Activated CD4-positive, alpha-beta T cell treated with anti-CD3 and anti-CD28 coated beads, Interleukin-10, Interleukin-2, amounts not matched to agents 100 ng/mL and 50 ng/mL, durations not matched to agents 16 hours and 8 hours (primary cell): ENCODE data around the gene HSPBAP1.
A peak's percentile ranks its signal among the peaks of the same experiment; 100 is the strongest.
"Not testable (repeated sequence)": the region's sequence is repeated elsewhere in the genome, so short reads cannot be mapped to it uniquely, and the experiment has no call there.

Experiments used
- DNase-seq: peaks from one replicate; pipeline ENCODE4 v3.0.0-alpha.2; 2020

HSPBAP1 gene

GRCh38 chr3:122782804-122783203 is 10.8 kb downstream of the HSPBAP1 start:
- DNase-seq: no peak

DNA sequence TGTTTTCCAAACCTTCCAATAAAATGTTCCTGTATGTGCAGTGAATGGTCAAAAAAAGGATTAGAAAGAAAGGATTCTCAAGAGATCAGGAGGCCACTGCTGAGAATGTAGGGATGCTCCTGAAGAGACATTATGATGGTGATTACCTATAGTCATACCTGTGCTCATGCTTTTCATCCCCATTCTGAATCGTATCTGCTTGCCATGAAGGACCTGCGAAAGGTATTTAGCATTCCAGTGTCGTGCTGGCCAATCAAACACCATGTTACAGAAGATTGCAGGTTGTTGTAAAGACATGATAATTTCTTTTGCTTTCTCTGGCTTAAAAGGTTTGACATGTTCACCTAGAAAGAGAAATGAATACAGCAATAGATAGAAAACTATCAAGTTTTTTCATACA is 16.1 kb downstream of the HSPBAP1 start:
- no peak for DNase-seq

DNA sequence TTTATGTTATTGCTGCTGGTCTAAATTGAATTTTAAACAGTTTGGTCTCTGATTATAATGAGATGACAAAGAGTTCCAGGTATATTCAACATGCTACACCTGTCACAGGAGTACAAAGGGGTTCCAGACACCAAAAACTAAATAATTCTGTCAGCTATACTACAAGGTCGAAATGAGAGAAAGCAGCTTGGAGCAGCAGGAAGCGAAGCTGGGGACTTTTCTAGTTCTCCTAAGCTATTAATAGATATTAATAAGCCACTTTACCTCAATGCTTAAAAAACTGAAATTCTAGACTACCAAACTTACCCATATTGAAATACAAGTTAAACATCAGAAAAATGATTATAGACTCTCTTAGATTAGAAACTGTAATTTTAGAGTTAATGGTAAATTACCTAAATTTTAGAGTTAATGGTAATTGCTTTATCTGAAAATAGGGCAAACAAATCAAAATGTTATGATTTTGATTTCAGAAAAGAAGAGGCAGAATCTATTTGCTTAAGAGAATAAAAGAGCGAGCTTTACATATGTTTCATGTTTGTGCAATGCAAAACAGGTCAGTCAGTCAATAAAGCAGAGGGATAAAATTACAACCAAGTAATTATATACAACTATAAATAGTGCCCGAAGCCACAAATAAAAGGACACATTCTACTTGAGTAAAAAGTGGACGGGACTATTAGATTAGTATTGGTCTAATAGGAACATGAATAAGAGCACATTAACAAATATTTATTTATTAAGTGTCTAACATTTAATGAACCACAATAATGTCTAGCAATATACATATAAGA is 16.8 kb downstream of the HSPBAP1 start:
- DNase-seq: no peak

GRCh38 chr3:122774564-122774963 is 19.1 kb downstream of the HSPBAP1 start:
- no peak for DNase-seq

- no peak for DNase-seq
These were observed 19.6 kb downstream of the HSPBAP1 start for GRCh38 chr3:122773944-122774509.

GRCh38 chr3:122772827-122773226 is 20.8 kb downstream of the HSPBAP1 start:
- no peak for DNase-seq

GRCh38 chr3:122770521-122771202 is 23.0 kb downstream of the HSPBAP1 start:
- no peak for DNase-seq

DNA sequence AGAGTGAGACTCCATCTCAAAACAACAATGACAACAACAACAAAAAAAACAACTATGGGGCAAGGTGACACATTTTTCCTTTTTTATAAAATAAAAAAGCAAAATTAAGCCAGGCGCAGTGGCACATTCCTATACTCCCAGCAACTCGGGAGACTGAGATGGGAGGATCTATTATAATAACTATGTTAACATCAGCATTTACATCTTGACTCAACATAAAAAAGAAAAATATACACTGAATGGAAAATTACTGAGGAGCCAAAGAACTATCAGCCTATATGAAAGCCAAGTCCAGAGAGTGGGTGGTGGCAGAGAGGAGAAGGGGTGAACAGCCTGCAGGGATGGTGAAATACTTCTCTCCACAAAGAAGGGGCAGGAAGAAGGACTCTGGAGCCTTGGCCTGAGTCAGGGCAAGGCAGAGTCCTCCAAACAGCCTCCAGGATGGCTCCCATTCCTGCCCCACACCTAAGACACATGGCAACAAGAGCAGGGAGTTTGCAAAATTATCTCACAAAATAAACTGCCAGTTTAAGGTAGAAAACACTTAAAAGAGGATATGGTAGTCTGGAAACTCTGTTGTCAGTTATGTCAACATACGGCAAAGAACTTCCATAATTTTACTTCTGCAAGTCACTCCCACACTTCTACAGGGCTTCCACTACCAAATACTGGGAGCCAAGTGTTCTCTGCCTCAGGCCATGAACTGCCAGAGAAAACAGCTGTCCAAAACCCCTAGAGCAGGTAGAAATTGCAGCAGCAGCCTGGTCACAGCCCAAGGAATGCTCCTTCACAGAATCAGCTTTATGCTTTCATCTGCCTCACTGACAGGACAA is 25.9 kb downstream of the HSPBAP1 start:
- no peak for DNase-seq

DNA sequence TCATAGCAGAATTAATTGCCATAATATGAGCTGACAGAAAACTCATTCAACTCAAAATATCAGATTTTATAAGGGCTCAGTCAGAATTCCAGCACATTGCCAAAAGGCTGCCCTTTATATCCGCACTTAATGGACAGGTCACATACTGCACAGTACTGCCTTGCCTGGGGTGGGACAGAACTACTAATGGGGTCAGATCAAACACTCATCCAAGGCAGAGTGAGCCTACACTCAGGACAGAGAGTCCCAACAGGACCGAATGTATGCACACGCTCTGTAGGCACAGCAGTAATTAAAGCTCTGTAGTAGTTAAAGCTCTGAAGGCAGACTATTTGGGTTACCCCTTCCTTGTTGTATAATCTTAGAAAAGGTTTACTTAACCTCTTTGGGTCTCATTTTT is 27.2 kb downstream of the HSPBAP1 start:
- DNase-seq: no peak

DNA sequence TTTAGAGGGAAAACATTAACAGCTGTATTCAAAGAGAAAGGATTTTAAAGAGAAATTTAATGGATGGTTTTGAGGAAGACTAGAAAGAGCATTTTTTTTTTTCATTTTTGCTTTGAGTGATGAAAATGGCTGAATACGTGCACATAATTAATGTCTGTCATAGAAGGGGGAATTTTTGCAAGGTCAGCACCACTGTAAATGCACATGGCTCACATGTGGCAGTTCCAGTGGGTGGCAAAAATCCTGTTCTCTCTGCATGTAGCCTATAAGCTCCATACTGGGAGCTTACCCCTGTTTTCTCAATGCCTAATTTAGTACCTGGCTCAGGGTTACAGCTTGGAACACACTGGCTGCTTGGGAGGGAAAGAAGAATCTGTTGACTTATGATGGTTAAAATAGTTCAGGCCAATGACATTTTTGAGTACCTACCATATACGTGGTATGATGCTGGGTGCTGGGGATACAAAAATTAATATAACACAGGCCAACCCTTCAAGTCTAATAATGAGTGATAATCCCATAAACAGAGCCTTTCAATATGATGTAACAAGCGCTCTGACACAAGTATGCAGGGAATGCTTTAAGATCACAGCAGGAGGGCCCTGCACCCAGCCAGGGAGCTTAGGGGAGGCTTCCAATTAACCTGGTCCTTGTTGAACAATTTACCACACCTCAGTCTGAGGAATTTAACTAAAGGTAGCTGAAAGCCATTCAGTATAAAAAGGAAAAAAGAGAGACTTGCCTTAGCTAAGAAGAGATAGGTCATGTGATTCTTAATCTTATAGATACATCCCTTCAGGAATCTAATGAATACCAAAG is 33.0 kb downstream of the HSPBAP1 start:
- DNase-seq: no peak

DNA sequence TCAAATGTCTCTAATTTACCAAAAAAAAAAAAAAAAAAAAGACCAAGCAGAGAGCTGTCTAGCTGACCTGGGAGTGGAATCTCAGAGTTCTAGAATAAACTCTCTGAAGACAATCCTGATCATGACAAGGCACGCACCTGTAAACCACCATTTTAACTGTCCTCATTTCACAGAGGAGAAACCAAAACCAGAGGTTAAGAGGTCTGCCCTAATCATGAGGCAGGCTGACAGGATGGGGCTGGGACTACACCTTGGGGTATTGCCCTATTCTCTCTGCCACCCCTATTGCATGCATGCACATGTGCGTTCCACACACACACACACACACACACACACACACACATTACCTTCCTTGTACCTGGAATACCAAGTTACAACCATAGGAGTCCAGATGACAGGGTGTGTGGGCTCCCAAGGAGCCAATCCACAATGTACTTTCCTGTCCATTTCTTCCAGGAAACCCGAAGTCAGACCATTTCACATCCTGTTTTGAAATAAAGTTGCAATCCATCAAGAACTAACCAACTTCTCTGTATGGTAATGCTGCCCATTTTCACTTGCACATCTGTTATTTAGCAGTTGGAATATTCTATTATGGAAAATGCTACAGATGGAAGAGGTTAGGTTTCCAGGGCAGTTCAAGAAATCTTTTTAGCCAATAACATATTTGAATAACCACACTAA is 34.6 kb downstream of the HSPBAP1 start:
- no peak for DNase-seq

DNA sequence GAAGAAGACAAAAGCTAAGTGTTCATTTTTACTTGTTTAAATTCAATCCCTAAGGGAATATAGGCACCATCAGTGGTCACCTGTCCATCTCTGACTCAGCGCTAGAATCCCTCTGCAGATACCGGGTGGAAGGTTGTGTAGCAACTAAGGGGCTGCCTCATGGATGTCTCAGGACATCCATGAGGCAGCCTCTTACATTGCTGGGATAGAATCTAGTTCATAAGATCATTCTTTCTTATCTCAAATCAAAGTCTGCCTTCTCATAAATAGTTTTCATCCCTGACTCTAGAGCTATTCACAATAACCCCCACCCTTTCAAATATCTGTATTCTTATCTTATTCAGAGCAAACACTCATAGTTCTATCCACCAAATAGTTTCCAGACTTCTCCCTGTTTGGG is 38.1 kb downstream of the HSPBAP1 start:
- DNase-seq: no peak

- DNase-seq: peak; percentile 61
These were observed 38.7 kb downstream of the HSPBAP1 start for GRCh38 chr3:122754929-122755328.

GRCh38 chr3:122748347-122748746 is 45.3 kb downstream of the HSPBAP1 start:
- no peak for DNase-seq

DNA sequence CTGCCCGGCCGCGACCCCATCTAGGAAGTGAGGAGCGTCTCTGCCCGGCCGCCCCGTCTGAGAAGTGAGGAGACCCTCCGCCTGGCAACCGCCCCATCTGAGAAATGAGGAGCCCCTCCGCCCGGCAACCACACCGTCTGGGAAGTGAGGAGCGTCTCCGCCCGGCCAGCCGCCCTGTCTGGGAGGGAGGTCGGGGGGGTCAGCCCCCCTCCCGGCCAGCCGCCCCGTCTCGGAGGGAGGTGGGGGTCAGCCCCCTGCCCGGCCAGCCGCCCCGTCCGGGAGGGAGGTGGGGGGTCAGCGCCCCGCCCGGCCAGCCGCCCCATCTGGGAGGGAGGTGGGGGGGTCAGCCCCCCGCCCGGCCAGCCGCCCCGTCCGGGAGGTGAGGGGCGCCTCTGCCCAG is 46.3 kb downstream of the HSPBAP1 start:
- not testable (repeated sequence) for DNase-seq

DNA sequence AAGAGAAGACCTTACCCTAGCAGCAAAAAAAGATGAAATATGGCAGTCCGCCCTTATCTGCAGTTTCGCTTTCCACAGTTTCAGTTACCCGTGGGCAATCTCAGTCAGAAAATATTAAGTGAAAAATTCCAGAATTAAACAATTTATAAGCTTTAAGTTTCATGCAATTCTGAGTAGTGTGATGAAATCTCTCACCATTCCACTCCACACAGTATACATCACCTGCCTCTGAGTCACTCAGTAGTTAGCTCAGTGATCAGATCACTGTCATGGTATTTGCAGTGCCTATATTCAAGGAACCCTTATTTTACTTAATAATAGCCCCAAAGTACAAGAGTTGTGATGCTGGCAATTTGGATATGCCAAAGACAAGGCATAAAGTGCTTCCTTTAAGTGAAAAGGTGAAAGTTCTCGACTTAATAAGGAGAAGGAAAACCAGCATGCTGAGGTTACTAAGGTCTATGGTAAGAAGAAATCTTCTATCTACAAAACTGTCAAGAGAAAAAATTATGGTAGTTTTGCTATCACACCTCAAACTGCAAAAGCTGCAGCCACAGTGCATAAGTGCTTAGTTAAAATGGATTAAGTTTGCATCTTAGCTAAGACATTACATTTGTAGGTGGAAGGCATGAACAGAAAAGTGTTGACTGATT is 48.1 kb downstream of the HSPBAP1 start:
- DNase-seq: no peak

DNA sequence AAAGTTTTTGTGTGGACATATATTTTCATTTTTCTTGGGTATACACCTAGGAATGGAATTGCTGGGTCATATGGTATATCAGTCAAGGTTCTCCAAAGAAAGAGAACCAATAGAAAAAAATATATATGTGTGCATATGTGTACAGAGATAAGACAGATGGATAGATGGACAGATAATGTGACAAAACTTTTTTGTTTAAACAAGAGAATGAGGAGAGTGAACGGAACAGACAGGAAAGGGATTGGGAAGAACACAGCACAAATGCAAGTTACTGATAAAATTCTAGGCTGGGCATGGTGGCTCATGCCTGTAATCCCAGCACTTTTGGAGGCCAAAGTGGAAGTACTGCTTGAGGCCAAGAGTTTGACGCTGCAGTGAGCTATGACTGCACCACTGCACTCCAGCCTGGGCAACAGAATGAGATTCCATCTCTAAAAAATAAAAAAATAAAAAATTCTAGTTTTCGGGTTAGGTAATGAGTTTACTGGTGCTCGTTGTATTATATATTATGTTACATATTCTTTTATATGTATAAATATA is 50.0 kb downstream of the HSPBAP1 start:
- no peak for DNase-seq

GRCh38 chr3:122742234-122742633 is 51.4 kb downstream of the HSPBAP1 start:
- DNase-seq: no peak

- no peak for DNase-seq
These were observed 54.5 kb downstream of the HSPBAP1 start for GRCh38 chr3:122739172-122739571.

GRCh38 chr3:122732682-122733525 is 60.7 kb downstream of the HSPBAP1 start:
- DNase-seq: not testable (repeated sequence)
